Heart left ventricle (tissue), 16 donors: ENCODE results near the gene TMEM106A. TPM values are rescaled to one million over a fixed set of nuclear protein-coding genes. Genes with fewer than 3 reads are reported as not detected.
"Not testable (repeated sequence)": the region's sequence is repeated elsewhere in the genome, so short reads cannot be mapped to it uniquely, and the experiment has no call there.

Experiments used
- ATAC-seq, 4 donors: fragments of 200-7000 bp; cut with Tn5 transposase; one replicate each; pipeline ENCODE4 v1.9.1; 2020 to 2022; ENCODE audit warnings: moderate library complexity in 4 of 4, mild to moderate bottlenecking in 3 of 4, moderate number of reproducible peaks in 1 of 4
- DNase-seq, 5 donors: peaks; one replicate each; pipeline ENCODE4 v3.0.0-alpha.2; 2020
- H3K27ac ChIP-seq, 12 donors: fragments of 200-600 bp; sonication (generic) in 4 of 12; one replicate each; pipeline versions ENCODE4 v1.5.0 to v1.8.0; 2016 to 2022; ENCODE audit warnings: mild to moderate bottlenecking in 2 of 12
- H3K27me3 ChIP-seq, 9 donors: fragments of 200-600 bp; sonication (generic) in 2 of 9; one replicate each; pipeline versions ENCODE4 v1.5.1 to v1.8.0; 2016 to 2022; ENCODE audit warnings: mild to moderate bottlenecking in 3 of 9
- H3K36me3 ChIP-seq, 9 donors: fragments of 200-600 bp; sonication (generic) in 2 of 9; one replicate each; pipeline versions ENCODE4 v1.5.0 to v1.8.0; 2018 to 2022; ENCODE audit warnings: mild to moderate bottlenecking in 2 of 9
- H3K4me1 ChIP-seq, 12 donors: fragments of 200-600 bp; sonication (generic) in 4 of 12; one replicate each; pipeline versions ENCODE4 v1.5.0 to v1.8.0; 2016 to 2022; ENCODE audit warnings: mild to moderate bottlenecking in 3 of 12
- H3K4me3 ChIP-seq, 12 donors: fragments of 200-600 bp; sonication (generic) in 4 of 12; one replicate each; pipeline versions ENCODE4 v1.5.0 to v1.8.0; 2017 to 2022; ENCODE audit warnings: mild to moderate bottlenecking in 9 of 12, moderate library complexity in 4 of 12
- H3K9me3 ChIP-seq, 12 donors: fragments of 200-600 bp; sonication (generic) in 4 of 12; one replicate each; pipeline versions ENCODE4 v1.5.0 to v1.8.0; 2016 to 2022; ENCODE audit warnings: mild to moderate bottlenecking in 1 of 12
- CTCF ChIP-seq, 12 donors: fragments of 200-600 bp; sonication (generic) in 4 of 12; IDR thresholded peaks; one replicate each; pipeline versions ENCODE4 v1.5.0 to v1.8.0; 2018 to 2022; ENCODE audit warnings: antibody characterized with exemption in 12 of 12, mild to moderate bottlenecking in 5 of 12
- POLR2A ChIP-seq, 2 donors: fragments of 450-650 bp; IDR thresholded peaks; one replicate each; pipeline ENCODE4 v1.6.1; 2017; ENCODE audit warnings: antibody characterized with exemption in 2 of 2, mild to moderate bottlenecking in 2 of 2, moderate library complexity in 2 of 2
- WGBS, 4 donors: extraction: QIAGEN DNeasy Blood & Tissue Kit in 2 of 4; methylation state at CpG; one replicate each; pipeline versions ENCODE4 v1.1.5 to v1.1.7; 2013 to 2018; 5-methylcytosine and 5-hydroxymethylcytosine counted together
- intact Hi-C, 10 donors: fragments of 100-400 bp; cut with DNase I; formaldehyde crosslinking; loops; one replicate each; pipeline versions ENCODE4 v1.11.1 to v1.14.2; 2022
- long read RNA-seq, 3 donors: library from polyadenylated mRNA; unstranded; transcript quantifications; one replicate each; pipeline ENCODE4 v2.0.0, GENCODE V29; 2020 to 2021
- polyA plus RNA-seq, 2 donors: library from polyadenylated mRNA; stranded (reverse); fragments of 200-250 nt; gene quantifications; one replicate each; pipeline ENCODE4 v1.2.3, GENCODE V29; 2013
- total RNA-seq, 9 donors: library from RNA; depleted of rRNA in 2 of 9; stranded (reverse); fragments of >200 nt in 2 of 9; fragmentation: NEBNext Ultra II Directional in 3 of 9; extraction: Animal tissue kit (Norgen Biotek cat#: 25700) in 3 of 9; gene quantifications; one replicate each; pipeline versions ENCODE4 v1.1.0 to v1.2.4, GENCODE V29; 2016 to 2023
- donor health status: ischemic (EF 13 %, LVEDD 7.1; RV severe dilation, severe dysfunction).
- donor health status: healthy with polysubstance abuse.
- donor health status: DM: no; HTN: yes; CAD: no.
- donor health status: DM: no; HTN: no; CAD: no.
- donor health status: ischemic (EF 25% LVEDD 6.9; RV normal size, moderate dysfunction).
- donor health status: ischemic (EF 25% LVEDD 5.7; RV mildly dilated, moderate dysfunction).
- donor health status: healthy.
- donor health status: DM: yes; HTN: yes; CAD: no.
- donor health status: ischemic (EF 35%, LVEDD 5.7; RV mildly dilated, moderate dysfunction).
- donor health status: nonischemic (EF 11% LVEDD 7.7; RV severe dilation, severe dysfunction).
- donor health status: DM: yes; HTN: yes; CAD: no.
- donor health status: PGD.
- donor health status: ischemic (EF 29% LVEDD 5.4; RV normal size, mild dysfunction).
- donor health status: nonischemic (EF 23%, LVEDD 6.1; RV moderate dilation, normal function).

Gene TMEM106A
- 10 to 100 TPM in 1 of 9 donors, 1 to 10 TPM in 8; 1.3 to 26.0 (median 2.0) TPM for total RNA-seq
- polyA plus RNA-seq, result 1 to 10 TPM; 1.9 to 2.0 TPM
- long read RNA-seq, donor 1, partial matches to known transcripts, result 0 of 2 reads
- long read RNA-seq, donor 1, other reads (novel, unspliced or antisense), result 2 of 2 reads
- long read RNA-seq, donor 2, partial matches to known transcripts, result 0 of 1 reads
- long read RNA-seq, donor 2, other reads (novel, unspliced or antisense), result 1 of 1 reads
- long read RNA-seq, donor 3, partial matches to known transcripts, result 1 of 2 reads
- long read RNA-seq, donor 3, other reads (novel, unspliced or antisense), result 1 of 2 reads

GRCh38 chr17:43211480-43212402, at the start of gene TMEM106A:
TSS of gene TMEM106A (plus strand) at chr17:43211875. CDS start at chr17:43213042, 1,167 bp downstream.
- intact Hi-C loops, result loop anchor here in 4 of 10 donors (5.0 to 10.0 kb wide), 3 partner anchors 39 to 187 kb away; partner anchors contain the start of genes RND2 (in 2 of the 4), VAT1 (in 2 of the 4) and NBR1 (in 1 of the 4)
- WGBS, 4 donors, result 1 to 8% (median 5%) methylated on average over 46 to 54 of the region's 54 CpGs
- H3K36me3 ChIP-seq, result peaks cover 0 to 72% (median 54%) of the 10 kb centered on the region in 9 donors

GRCh38 chr17:43165971-43166370, 45.7 kb upstream of the TMEM106A start:
- Histone ChIP-seq H3K4me1 (peaks cover 0 to 15% (median 8%) of the 10 kb centered on the region in 12 donors), H3K36me3 (peaks cover 0 to 25% (median 9%) of the 10 kb centered on the region in 9 donors)
- H3K9me3 ChIP-seq, H3K4me3 ChIP-seq, H3K27me3 ChIP-seq, H3K27ac ChIP-seq, ATAC-seq, DNase-seq: not testable (repeated sequence)
- intact Hi-C loops, result loop anchor here in 5 of 10 donors (5.0 to 10.0 kb wide), 3 partner anchors 39 to 149 kb away; partner anchors contain the start of genes BRCA1 (in 3 of the 5), RND2 (in 2 of the 5) and VAT1 (in 2 of the 5)

More at GRCh38 chr17:43211480-43212402, at the start of gene TMEM106A:
- peak within 1 kb of the TSS; percentile 26 to 95 (median 82) for H3K27ac ChIP-seq
- DNase-seq (peak; percentile 81 to 89 (median 84)), ATAC-seq (peak; percentile 81 to 94 (median 90))
- H3K27me3 ChIP-seq, result no peaks in the 10 kb centered on the region
- peak within 1 kb of the TSS; percentile 8 to 85 (median 65) for H3K4me3 ChIP-seq
- TF ChIP-seq POLR2A (IDR thresholded peaks at IDR 0.05), result no peak
- peak in 8 of 12 donors; percentile 9 to 52 (median 34) for TF ChIP-seq CTCF (IDR thresholded peaks at IDR 0.05)
- H3K9me3 ChIP-seq, result no peaks in the 10 kb centered on the region
- H3K4me1 ChIP-seq, result peaks cover 0 to 35% (median 12%) of the 10 kb centered on the region in 12 donors

- 1 to 5% (median 2%) methylated on average over 24 to 29 of the region's 29 CpGs for whole genome bisulfite sequencing, 4 donors
- H3K9me3 ChIP-seq, result no peaks in the 10 kb centered on the region
- ATAC-seq, result peak; percentile 12 to 45 (median 26)
- TF ChIP-seq POLR2A (IDR thresholded peaks at IDR 0.05) (no peak), CTCF (IDR thresholded peaks at IDR 0.05) (no peak)
- peak overlapping the region; percentile 58 to 86 (median 78) for H3K4me3 ChIP-seq
- peaks cover 0 to 14% (median 1%) of the 10 kb centered on the region in 9 donors for H3K36me3 ChIP-seq
- no peaks in the 10 kb centered on the region for H3K27me3 ChIP-seq
- H3K27ac ChIP-seq, result peak overlapping the region; percentile 90 to 99 (median 96)
- H3K4me1 ChIP-seq, result peaks cover 2 to 47% (median 36%) of the 10 kb centered on the region in 12 donors
- DNase-seq, result peak in 4 of 5 donors; percentile 15 to 63 (median 32)
- intact Hi-C loops, result loop anchor here (1.0 to 10.0 kb wide), 10 partner anchors 42 to 167 kb away; partner anchors contain the start of genes BRCA1 (in 9 of the 10), RND2 (in 6 of the 10), VAT1 (in 4 of the 10) and IFI35 (in 1 of the 10)
Observed at GRCh38 chr17:43169561-43170139, 42.0 kb upstream of the TMEM106A start.
